ENCODE results near the gene NUP107.
A peak's percentile ranks its signal among the peaks of the same experiment; 100 is the strongest.

Gene NUP107

GRCh38 chr12:68743356-68743755, 56.6 kb downstream of the NUP107 start:
- DNase-seq (ENCODE audit: low spot score), result no peak

DNA sequence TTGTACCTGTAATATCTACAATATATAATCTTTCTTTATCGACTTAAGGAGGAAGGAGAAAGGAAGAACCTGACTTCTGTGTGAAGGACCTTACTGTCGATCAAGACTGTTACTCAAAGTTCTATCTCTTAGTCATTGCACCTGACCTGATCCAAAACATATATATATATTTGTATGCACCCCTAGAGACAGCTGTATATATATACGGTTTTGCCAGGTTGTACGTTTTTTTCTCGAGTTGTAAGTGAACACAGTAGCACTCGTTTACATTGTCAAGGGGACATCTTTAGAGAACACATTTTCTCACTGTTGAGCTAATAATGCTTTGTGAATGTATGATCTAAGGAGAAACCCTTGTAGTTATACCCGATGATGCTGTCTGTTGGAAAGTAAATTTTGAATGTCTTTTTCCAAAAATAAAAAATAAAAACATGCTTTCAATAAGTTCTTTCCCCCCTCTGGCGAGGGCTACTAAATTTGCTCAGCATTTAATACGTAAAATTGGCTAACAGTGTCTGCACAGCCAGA, 58.7 kb downstream of the NUP107 start:
- DNase-seq (ENCODE audit: low spot score), result no peak

GRCh38 chr12:68745904-68746571, 59.3 kb downstream of the NUP107 start, which contains the start of gene SLC35E3:
TSS of gene SLC35E3 (plus strand) at chr12:68746176. CDS start at chr12:68746378, 202 bp downstream.
- peak; percentile 94 for DNase-seq (ENCODE audit: low spot score)

DNA sequence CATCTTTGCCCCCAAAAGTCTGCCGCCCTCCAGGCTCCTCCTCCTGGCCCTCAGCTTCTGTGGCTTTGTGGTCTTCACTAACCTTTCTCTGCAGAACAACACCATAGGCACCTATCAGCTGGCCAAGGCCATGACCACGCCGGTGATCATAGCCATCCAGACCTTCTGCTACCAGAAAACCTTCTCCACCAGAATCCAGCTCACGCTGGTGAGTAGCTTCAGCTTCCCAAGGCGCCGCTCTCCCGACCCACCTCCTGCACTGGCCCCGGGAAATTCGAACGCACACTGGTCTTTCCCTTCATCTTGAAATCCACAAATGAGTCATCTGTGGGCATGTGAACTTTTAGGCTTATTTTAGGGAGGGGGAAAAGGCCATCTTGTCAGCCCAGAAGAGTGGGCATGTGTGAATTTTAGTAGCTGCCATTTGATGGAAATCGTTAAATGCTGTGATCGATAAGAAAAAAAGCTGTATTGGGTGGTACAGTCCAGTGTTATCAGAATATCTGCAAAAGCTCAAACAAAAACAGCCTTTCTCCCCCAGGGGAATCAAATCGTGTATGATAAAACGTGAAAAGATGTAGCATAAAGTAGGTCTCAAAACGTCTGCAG, 59.9 kb downstream of the NUP107 start:
- peak; percentile 80 for DNase-seq (ENCODE audit: low spot score)

GRCh38 chr12:68749443-68749842, 62.7 kb downstream of the NUP107 start:
- DNase-seq (ENCODE audit: low spot score), result no peak

GRCh38 chr12:68749861-68750260, 63.1 kb downstream of the NUP107 start:
- DNase-seq (ENCODE audit: low spot score), result no peak

DNA sequence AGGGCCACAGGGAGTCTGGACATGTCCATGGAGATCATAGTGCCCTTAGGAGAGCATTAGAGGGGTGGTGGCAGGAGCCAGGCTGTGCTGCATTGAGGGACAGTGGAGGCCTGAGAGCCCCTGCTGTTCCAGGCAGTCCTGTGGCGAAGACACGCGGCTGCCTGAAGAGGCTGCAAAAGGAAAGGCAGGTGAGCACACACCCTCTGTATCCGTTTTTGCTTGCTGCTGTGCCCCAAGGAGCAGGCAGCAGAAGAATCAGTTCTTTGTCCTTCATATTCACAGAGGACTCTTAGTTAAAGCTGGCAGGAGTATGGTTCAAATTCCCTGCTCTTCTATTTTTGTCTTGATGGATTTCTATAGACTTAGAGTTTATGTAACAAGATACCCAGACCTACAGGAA, 63.7 kb downstream of the NUP107 start:
- no peak for DNase-seq (ENCODE audit: low spot score)

GRCh38 chr12:68755536-68756243, 68.9 kb downstream of the NUP107 start:
- DNase-seq (ENCODE audit: low spot score), result no peak

GRCh38 chr12:68759852-68760251, 73.1 kb downstream of the NUP107 start:
- no peak for DNase-seq (ENCODE audit: low spot score)

DNA sequence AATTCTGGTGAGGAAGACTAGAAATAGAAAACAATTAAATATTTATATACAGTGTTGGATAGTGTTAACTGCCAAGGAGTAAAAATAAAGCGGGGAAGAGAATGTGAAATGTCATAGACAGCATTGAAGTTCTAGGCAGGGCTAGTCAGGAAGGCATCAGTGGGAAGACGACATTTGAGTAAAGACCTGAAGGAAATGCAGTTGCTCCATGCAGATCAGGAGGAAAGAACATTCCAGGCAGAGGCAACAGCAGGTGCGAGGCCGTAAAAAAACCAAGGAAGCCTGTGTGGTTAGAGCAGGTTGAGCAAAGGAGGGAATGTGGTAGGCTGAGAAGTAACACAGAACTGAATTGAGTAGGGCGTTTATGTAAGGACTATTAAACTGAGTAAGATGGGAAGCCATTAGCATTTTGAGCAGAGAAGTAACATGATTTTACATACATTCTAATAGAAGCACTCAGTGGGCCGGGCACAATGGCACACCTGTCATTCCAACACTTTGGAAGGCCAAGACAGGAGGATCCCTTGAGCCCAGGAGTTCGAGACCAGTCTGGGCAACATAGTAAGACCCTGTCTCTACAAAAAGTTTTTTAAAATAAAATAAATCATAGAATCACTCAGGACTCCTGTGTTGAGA, 74.1 kb downstream of the NUP107 start:
- no peak for DNase-seq (ENCODE audit: low spot score)

DNA sequence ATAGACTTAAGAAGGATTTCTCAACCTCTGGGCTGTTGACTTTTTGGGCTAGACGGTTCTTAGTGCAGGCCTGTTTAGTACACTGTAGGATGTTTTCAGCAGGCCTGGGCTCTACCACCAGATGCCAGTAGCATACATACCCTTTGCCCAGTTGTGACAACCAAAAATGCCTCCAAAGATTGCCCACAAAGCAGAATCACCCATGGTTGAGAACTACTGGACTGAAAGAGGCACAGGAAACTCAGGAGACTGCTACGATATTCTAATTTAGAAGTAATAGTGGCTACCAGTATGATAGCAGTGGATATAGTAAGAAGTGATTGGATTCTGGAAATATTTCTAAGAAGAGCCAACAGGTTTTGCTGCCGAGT, 74.6 kb downstream of the NUP107 start:
- DNase-seq (ENCODE audit: low spot score), result no peak

GRCh38 chr12:68761901-68762630, 75.3 kb downstream of the NUP107 start:
- DNase-seq (ENCODE audit: low spot score), result no peak

- no peak for DNase-seq (ENCODE audit: low spot score)
Observed at GRCh38 chr12:68762691-68763090, 75.9 kb downstream of the NUP107 start.

DNA sequence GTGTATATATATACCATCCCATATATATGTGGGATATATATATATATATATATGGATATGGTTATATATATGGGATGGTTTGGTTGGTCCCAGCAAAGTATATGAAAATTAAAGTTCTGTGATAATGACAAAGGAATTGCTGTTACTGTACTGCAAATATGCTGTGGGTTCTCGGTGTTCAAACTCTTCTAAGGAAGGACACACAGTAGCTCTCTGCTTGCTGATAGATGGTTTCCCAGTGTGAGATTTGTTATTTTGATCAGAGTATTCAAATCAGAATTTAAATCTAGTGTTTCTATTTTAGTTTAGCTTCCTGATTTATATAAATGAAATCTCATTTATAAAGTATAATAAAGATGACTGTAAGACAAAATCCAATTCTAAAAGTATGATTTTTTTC, 78.9 kb downstream of the NUP107 start:
- no peak for DNase-seq (ENCODE audit: low spot score)

- DNase-seq (ENCODE audit: low spot score), result no peak
Observed at GRCh38 chr12:68766646-68767045, 79.9 kb downstream of the NUP107 start.

DNA sequence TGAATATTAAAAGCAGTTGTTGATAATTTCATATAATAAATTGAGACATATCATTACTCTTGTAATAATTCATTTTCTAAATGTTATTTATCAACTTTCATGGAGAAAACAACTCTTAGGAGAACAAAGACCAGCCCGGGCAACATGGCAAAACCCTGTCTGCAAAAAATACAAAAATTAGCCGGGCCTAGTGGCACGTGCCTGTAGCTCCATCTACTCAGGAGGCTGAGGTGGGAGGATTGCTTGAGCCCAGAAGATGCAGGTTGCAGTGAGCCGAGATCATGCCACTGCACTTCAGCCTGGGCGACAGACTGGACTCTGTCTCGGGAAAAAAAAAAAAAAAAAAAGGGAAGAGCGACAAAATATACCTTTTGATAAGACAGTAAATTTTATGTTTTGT, 80.4 kb downstream of the NUP107 start:
- DNase-seq (ENCODE audit: low spot score), result no peak

DNA sequence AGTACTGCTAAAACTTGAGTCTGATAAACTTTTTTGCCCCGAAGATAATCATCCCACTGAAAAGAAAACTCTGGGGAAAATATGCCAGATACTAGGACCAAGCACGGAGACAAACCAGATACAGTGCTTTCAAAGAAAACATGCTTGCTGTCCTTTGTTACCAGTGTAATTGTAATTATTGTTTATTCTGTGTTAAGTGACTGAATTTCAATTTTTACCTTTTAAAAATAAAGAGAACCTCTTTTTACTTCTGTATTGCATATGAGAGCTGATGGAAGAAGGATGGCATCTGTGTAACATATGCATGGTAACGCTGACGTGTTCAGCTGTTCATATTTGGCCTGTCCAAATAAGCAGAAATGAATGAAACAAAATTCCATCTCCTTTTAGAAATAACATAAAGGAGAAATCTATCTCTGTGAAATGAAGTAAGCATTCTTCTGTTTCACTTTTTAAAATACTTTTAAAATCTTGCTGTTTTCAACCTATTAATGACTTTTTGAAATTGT, 81.7 kb downstream of the NUP107 start:
- no peak for DNase-seq (ENCODE audit: low spot score)

- DNase-seq (ENCODE audit: low spot score), result no peak
Observed at GRCh38 chr12:68769941-68770340, 83.2 kb downstream of the NUP107 start.

- DNase-seq (ENCODE audit: low spot score), result no peak
Observed at GRCh38 chr12:68771223-68771925, 84.6 kb downstream of the NUP107 start.

- DNase-seq (ENCODE audit: low spot score), result no peak
Observed at GRCh38 chr12:68772714-68773113, 85.9 kb downstream of the NUP107 start.

DNA sequence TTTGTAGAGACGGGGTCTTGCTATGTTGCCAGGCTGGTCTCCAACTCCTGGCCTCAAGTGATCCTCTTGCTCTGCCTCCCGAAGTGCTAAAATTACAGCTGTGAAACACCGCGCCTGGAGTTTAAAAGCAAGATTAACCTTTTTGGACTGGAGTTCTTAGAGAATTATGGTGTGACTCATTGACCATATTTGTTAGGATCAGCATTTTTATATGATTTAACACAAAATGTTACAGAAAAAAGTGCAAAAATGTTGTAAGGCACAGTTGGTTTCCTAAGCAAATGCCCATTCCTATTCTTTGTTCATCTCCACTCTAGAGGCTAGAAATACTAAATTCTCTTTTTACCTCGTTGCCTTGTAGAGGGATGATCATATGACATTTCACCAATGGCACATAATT, 86.8 kb downstream of the NUP107 start:
- no peak for DNase-seq (ENCODE audit: low spot score)

Data from left forelimb (tissue), 1 donor.